K562 (cell line): ENCODE data around the gene TTC19. TPM values are rescaled to one million over a fixed set of nuclear protein-coding genes. Genes with fewer than 3 reads are reported as not detected.

Experiments
- ATAC-seq: fragments of 200-7000 bp; cut with Tn5 transposase; 3 replicates; pipeline ENCODE4 v1.9.1; 2020; ENCODE audit warnings: moderate library complexity
- BruUV-seq: library from RNA; stranded (reverse); fragments of 400-500 nt; replicated peaks from 2 replicates; lab custom pipeline; 2021; lab: Mats Ljungman, UMichigan
- CTCF ChIA-PET: fragments of 300-600 bp; formaldehyde crosslinking; extraction: SDS; loops from one replicate; lab custom pipeline; 2021; ENCODE audit warnings: low intra/inter-chr PET ratio; lab: Yijun Ruan, JAX
- POLR2A ChIA-PET: fragments of 300-600, 350-650 bp; sonication (Branson Sonifier 250); formaldehyde crosslinking; extraction: SDS; loops from one replicate; lab custom pipeline; 2021; ENCODE audit warnings: antibody characterized with exemption, inconsistent platforms; lab: Yijun Ruan, JAX
- DNase-seq, 4 experiments: peaks; one replicate each; pipeline versions ENCODE4 v3.0.0 to v3.0.0-alpha.2; 2011 to 2018; ENCODE audit warnings: low spot score in 3 of 4, mixed read lengths in 3 of 4; ENCODE audit errors: extremely low read depth in 1 of 4
- FAIRE-seq: peaks from 2 replicates; lab custom pipeline; 2011; peaks lifted over from hg19 to GRCh38; lab: Jason Lieb, UNC
- H2AFZ ChIP-seq: 2 replicates; pipeline ENCODE4 v1.6.0; 2011; ENCODE audit warnings: low read depth, low read length, control low read depth, inconsistent platforms
- H3K27ac ChIP-seq: fragments of 200-600 bp; 3 replicates; pipeline ENCODE4 v1.8.0; 2011; ENCODE audit warnings: low read depth, mild to moderate bottlenecking, control low read depth, inconsistent platforms, low read length, moderate library complexity, mixed read lengths; ENCODE audit errors: extremely low read depth
- H3K27me3 ChIP-seq, 2 experiments: fragments of 300-600 bp in 1 of 2; 2 replicates in 1 of 2; 3 replicates in 1 of 2; pipeline versions ENCODE4 v1.6.0 to v1.8.0; 2011; ENCODE audit warnings: inconsistent platforms in 2 of 2, low read length in 2 of 2, mild to moderate bottlenecking in 1 of 2, mixed read lengths in 1 of 2, moderate library complexity in 1 of 2; ENCODE audit not compliant: control insufficient read depth in 2 of 2, insufficient read depth in 2 of 2
- H3K36me3 ChIP-seq: fragments of 300-600 bp; 3 replicates; pipeline ENCODE4 v1.8.0; 2011; ENCODE audit warnings: mild to moderate bottlenecking, low read length, inconsistent platforms; ENCODE audit not compliant: control insufficient read depth, insufficient read depth
- H3K4me1 ChIP-seq, 2 experiments: fragments of 200-600 bp in 1 of 2; replicated peaks in 1 of 2; 2 replicates in 1 of 2; 3 replicates in 1 of 2; pipeline versions ENCODE4 v1.5.1 to v1.8.0; 2011; ENCODE audit warnings: inconsistent platforms in 2 of 2, low read length in 2 of 2, mild to moderate bottlenecking in 1 of 2, mixed read lengths in 1 of 2, moderate library complexity in 1 of 2; ENCODE audit not compliant: control insufficient read depth in 2 of 2, insufficient read depth in 2 of 2
- H3K4me2 ChIP-seq: 2 replicates; pipeline ENCODE4 v1.6.1; 2011; ENCODE audit warnings: low read length, control low read depth, inconsistent platforms, mixed read lengths; ENCODE audit not compliant: insufficient read depth
- H3K4me3 ChIP-seq: fragments of 200-600 bp; sonication (generic), shearing (Covaris generic); 2 replicates; pipeline ENCODE4 v1.5.1; 2016; ENCODE audit warnings: control low read depth, inconsistent platforms
- H3K79me2 ChIP-seq: fragments of 200-600 bp; 3 replicates; pipeline ENCODE4 v1.8.0; 2011; ENCODE audit warnings: low read length, inconsistent platforms; ENCODE audit not compliant: control insufficient read depth, insufficient read depth
- H3K9ac ChIP-seq, 2 experiments: 2 replicates each; pipeline versions ENCODE4 v1.6.0 to v1.6.1; 2011; ENCODE audit warnings: low read depth in 2 of 2, low read length in 2 of 2, control low read depth in 1 of 2, inconsistent platforms in 1 of 2, mild to moderate bottlenecking in 1 of 2, mixed read lengths in 1 of 2; ENCODE audit not compliant: insufficient read depth in 1 of 2
- H3K9me1 ChIP-seq: one replicate; pipeline ENCODE4 v1.6.0; 2011; ENCODE audit warnings: inconsistent platforms, mild to moderate bottlenecking, low read length, moderate library complexity; ENCODE audit not compliant: control insufficient read depth, insufficient read depth
- H3K9me3 ChIP-seq: replicated peaks from 2 replicates; pipeline ENCODE4 v1.5.1; 2011; ENCODE audit warnings: low read depth, low read length, inconsistent platforms; ENCODE audit not compliant: control insufficient read depth, insufficient read depth
- H4K20me1 ChIP-seq: replicated peaks from 2 replicates; pipeline ENCODE4 v1.6.1; 2011; ENCODE audit warnings: low read length, inconsistent platforms, mixed read lengths; ENCODE audit not compliant: control insufficient read depth, insufficient read depth
- ATF6 ChIP-seq: sonication (generic); formaldehyde crosslinking; IDR thresholded peaks from 2 replicates; pipeline ENCODE4 v1.4.0; 2020; ENCODE audit warnings: mild to moderate bottlenecking, missing genetic modification reagents
- CEBPB ChIP-seq: fragments of 450-650 bp; IDR thresholded peaks from 2 replicates; pipeline ENCODE4 v1.6.1; 2016; ENCODE audit warnings: missing genetic modification characterization, missing compliant biosample characterization
- GATAD2B ChIP-seq: fragments of 450-650 bp; IDR thresholded peaks from 2 replicates; pipeline ENCODE4 v1.6.1; 2017; ENCODE audit warnings: mild to moderate bottlenecking, borderline replicate concordance
- HDAC3 ChIP-seq: fragments of 450-650 bp; IDR thresholded peaks from 2 replicates; pipeline ENCODE4 v1.6.1; 2018; ENCODE audit warnings: borderline replicate concordance, mild to moderate bottlenecking, moderate library complexity; ENCODE audit not compliant: partially characterized antibody
- JUN ChIP-seq, 2 experiments: sonication (generic) in 1 of 2; formaldehyde crosslinking in 1 of 2; IDR thresholded peaks; 2 replicates each; pipeline versions ENCODE4 v1.6.1 to v1.8.0; 2012 to 2022; ENCODE audit warnings: borderline replicate concordance in 2 of 2, mild to moderate bottlenecking in 2 of 2, improper control_type of control experiment in 1 of 2, low read depth in 1 of 2, low read length in 1 of 2, missing genetic modification reagents in 1 of 2
- NCOA2 ChIP-seq, 2 experiments: fragments of 450-650 bp; IDR thresholded peaks; 2 replicates each; pipeline ENCODE4 v1.6.1; 2018; ENCODE audit warnings: mild to moderate bottlenecking in 2 of 2, moderate library complexity in 1 of 2; ENCODE audit not compliant: partially characterized antibody in 2 of 2
- NFRKB ChIP-seq: fragments of 450-650 bp; IDR thresholded peaks from 2 replicates; pipeline ENCODE4 v1.6.1; 2016; ENCODE audit warnings: low read depth
- PHF20 ChIP-seq: fragments of 450-650 bp; IDR thresholded peaks from 2 replicates; pipeline ENCODE4 v1.6.1; 2018; ENCODE audit not compliant: partially characterized antibody
- RBM22 ChIP-seq: fragments of 200-400 bp; formaldehyde crosslinking; IDR thresholded peaks from 2 replicates; pipeline ENCODE4 v1.6.1; 2018; ENCODE audit warnings: low read length, low read depth; ENCODE audit not compliant: poor library complexity, severe bottlenecking
- RCOR1 ChIP-seq, 2 experiments: IDR thresholded peaks; 2 replicates each; pipeline ENCODE4 v1.6.1; 2012; ENCODE audit warnings: low read depth in 2 of 2, low read length in 2 of 2, borderline replicate concordance in 1 of 2, improper control_type of control experiment in 1 of 2
- RUNX1 ChIP-seq: sonication (generic); IDR thresholded peaks from 2 replicates; pipeline ENCODE4 v1.6.1; 2016; ENCODE audit warnings: antibody characterized with exemption, low read depth
- TFAP4 ChIP-seq: sonication (generic); formaldehyde crosslinking; IDR thresholded peaks from 2 replicates; pipeline ENCODE4 v1.8.0; 2022; ENCODE audit warnings: missing genetic modification reagents, mild to moderate bottlenecking, moderate library complexity, borderline replicate concordance
- WGBS: fragments of 100-300 bp; shearing (Covaris generic); methylation state at CpG from one replicate; pipeline ENCODE4 v1.1.6; 2016; ENCODE audit warnings: low coverage, mixed read lengths; ENCODE audit not compliant: insufficient coverage; ENCODE audit errors: missing lambda C conversion rate; 5-methylcytosine and 5-hydroxymethylcytosine counted together
- in situ Hi-C: fragments of 300-500 bp; cut with MboI; formaldehyde crosslinking; loops from 4 replicates; pipeline ENCODE4 v1.15.0; 2018; ENCODE audit warnings: inconsistent platforms, mixed read lengths
- intact Hi-C: fragments of 100-400 bp; cut with micrococcal nuclease; formaldehyde crosslinking; loops from 2 replicates; pipeline ENCODE4 v1.14.2; 2022
- polyA plus RNA-seq, 8 experiments: library from polyadenylated mRNA; depleted of rRNA in 4 of 8; stranded (reverse) in 5 of 8; unstranded in 3 of 8; fragments of >200 nt; fragmentation: Nextera tagmentation in 2 of 8; fragmentation: Illumina TruSeq in 1 of 8; extraction: Ambion mirVana in 2 of 8; extraction: Trizol in 1 of 8; gene quantifications; 2 replicates each; pipeline versions ENCODE4 v1.2.1 to v1.2.3, GENCODE V29; 2011 to 2014; ENCODE audit warnings: inconsistent platforms in 1 of 8, missing spikeins in 1 of 8
- total RNA-seq, 7 experiments: library from RNA; depleted of rRNA in 6 of 7; stranded (reverse); fragments of >200 nt in 6 of 7; fragmentation: Illumina TruSeq in 2 of 7; extraction: Trizol in 2 of 7; gene quantifications; 2 replicates each; pipeline versions ENCODE4 v1.2.1 to v1.2.3, GENCODE V29; 2011 to 2021; ENCODE audit warnings: low replicate concordance in 1 of 7

TTC19 gene
- total and polyA plus RNA-seq, 9 of the 15 experiments (the other 6 are each of a cell fraction or from before 2014, with no cell fraction given): 8.1 to 60.8 (median 25.3) TPM

GRCh38 chr17:16074423-16074822 lies 74.8 kb downstream of the TTC19 start:
- no peak for FAIRE-seq
- Histone ChIP-seq H3K4me2 (no peak overlapping the region), H3K79me2 (no peaks in the 10 kb centered on the region), H3K27me3 (no peaks in the 10 kb centered on the region), H3K36me3 (peaks cover 73% of the 10 kb centered on the region; the same call in 2 of the 3 replicates), H3K9me3 (no peaks in the 10 kb centered on the region), H3K4me1 (no peaks in the 10 kb centered on the region), H4K20me1 (no peaks in the 10 kb centered on the region), H2AFZ (no peak overlapping the region), H3K9me1 (no peaks in the 10 kb centered on the region), H3K27ac (no peak overlapping the region), H3K4me3 (no peak overlapping the region), H3K9ac (no peak overlapping the region)
- no peak for ATAC-seq
- ChIA-PET POLR2A (no interaction called here), CTCF (no interaction called here)
- in situ Hi-C loops (no loop called here), intact Hi-C loops (no loop called here)
- no TSS peak for BruUV-seq
- no peak for TF ChIP-seq PHF20
- 92% methylated on average over 3 of the region's 3 CpGs for WGBS
- no peak for DNase-seq

- ChIA-PET CTCF (no interaction called here), POLR2A (no interaction called here)
- Histone ChIP-seq H3K4me1 (no peaks in the 10 kb centered on the region), H3K9me3 (no peaks in the 10 kb centered on the region), H3K4me3 (no peak overlapping the region), H3K27ac (no peak overlapping the region), H3K4me2 (no peak overlapping the region), H3K9ac (no peak overlapping the region), H3K9me1 (no peaks in the 10 kb centered on the region), H3K36me3 (peaks cover 71% of the 10 kb centered on the region), H2AFZ (no peak overlapping the region), H4K20me1 (no peaks in the 10 kb centered on the region), H3K79me2 (no peaks in the 10 kb centered on the region; the same call in 2 of the 3 replicates), H3K27me3 (no peaks in the 10 kb centered on the region)
- no TSS peak for BruUV-seq
- 95% methylated on average over 5 of the region's 5 CpGs for WGBS
- intact Hi-C loops (no loop called here), in situ Hi-C loops (no loop called here)
- DNase-seq (no peak), FAIRE-seq (no peak), ATAC-seq (no peak)
- TF ChIP-seq JUN (IDR thresholded peaks at IDR 0.05; ENCODE audit: borderline replicate concordance, low read depth, low read length): no peak
- no peak for TF ChIP-seq JUN (CRISPR knock-in tag; IDR thresholded peaks at IDR 0.05; ENCODE audit: borderline replicate concordance)
- no peak for TF ChIP-seq GATAD2B
- TF ChIP-seq HDAC3: no peak
- no peak for TF ChIP-seq NFRKB
- TF ChIP-seq NCOA2 (IDR thresholded peaks at IDR 0.05; ENCODE audit: partially characterized antibody in 2 of 2): no peak
- no peak for TF ChIP-seq RBM22
- peak; percentile 83 for TF ChIP-seq CEBPB (tag)
- TF ChIP-seq TFAP4 (CRISPR knock-in tag): no peak
- TF ChIP-seq ATF6 (CRISPR knock-in tag): no peak
- no peak for TF ChIP-seq RUNX1
- TF ChIP-seq RCOR1 (IDR thresholded peaks at IDR 0.05; ENCODE audit: borderline replicate concordance in 1 of 2, low read depth in 2 of 2, low read length in 2 of 2): no peak
Observed at GRCh38 chr17:16075949-16076348, 76.3 kb downstream of the TTC19 start.
